GM12874 (cell line): ENCODE data around the gene POLD2.

ENCODE experiments used
- TF ChIP-seq, protein P1 (sequence below): IDR thresholded peaks from 2 replicates; pipeline ENCODE4 v1.5.1; 2011; ENCODE audit warnings: low read depth, mild to moderate bottlenecking, control low read depth, low read length, moderate library complexity; ENCODE audit not compliant: insufficient read depth

The POLD2 gene

DNA sequence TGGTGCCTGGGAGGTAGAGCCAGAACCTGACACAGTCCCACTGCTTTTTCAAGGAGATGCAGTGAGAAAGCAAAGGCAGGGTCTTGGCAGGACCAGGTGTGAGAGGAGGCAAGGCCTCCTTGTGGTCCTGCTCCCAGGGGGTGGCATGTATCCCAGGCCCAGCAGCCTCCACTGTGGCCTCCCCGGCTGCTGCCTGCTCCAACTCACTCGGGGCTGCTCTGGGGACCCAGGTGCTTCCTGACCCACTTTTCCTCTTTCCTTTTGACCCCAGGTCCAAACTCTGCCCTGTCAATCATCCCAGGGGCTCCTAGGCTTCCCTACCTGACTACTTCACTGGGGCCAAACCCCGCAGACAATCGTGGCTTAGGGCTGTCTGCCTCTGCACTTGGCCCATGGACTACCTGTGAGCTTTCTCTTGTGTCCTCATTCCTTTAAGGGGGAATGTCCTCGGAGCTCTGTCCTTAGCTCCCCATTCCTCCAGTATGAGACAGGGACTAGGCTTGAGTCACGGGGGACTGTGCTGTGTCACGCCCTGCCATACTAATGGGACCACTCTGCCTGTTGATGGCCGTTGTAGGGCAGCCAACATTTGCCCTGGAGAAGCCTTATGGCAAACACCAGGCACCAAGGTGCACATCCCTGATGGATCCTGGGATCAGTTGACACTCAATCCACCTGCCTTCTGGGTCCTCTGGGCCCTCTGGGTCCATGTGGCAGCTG is 20.3 kb downstream of the POLD2 start:
- TF ChIP-seq, protein P1, sequence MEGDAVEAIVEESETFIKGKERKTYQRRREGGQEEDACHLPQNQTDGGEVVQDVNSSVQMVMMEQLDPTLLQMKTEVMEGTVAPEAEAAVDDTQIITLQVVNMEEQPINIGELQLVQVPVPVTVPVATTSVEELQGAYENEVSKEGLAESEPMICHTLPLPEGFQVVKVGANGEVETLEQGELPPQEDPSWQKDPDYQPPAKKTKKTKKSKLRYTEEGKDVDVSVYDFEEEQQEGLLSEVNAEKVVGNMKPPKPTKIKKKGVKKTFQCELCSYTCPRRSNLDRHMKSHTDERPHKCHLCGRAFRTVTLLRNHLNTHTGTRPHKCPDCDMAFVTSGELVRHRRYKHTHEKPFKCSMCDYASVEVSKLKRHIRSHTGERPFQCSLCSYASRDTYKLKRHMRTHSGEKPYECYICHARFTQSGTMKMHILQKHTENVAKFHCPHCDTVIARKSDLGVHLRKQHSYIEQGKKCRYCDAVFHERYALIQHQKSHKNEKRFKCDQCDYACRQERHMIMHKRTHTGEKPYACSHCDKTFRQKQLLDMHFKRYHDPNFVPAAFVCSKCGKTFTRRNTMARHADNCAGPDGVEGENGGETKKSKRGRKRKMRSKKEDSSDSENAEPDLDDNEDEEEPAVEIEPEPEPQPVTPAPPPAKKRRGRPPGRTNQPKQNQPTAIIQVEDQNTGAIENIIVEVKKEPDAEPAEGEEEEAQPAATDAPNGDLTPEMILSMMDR: no peak

DNA sequence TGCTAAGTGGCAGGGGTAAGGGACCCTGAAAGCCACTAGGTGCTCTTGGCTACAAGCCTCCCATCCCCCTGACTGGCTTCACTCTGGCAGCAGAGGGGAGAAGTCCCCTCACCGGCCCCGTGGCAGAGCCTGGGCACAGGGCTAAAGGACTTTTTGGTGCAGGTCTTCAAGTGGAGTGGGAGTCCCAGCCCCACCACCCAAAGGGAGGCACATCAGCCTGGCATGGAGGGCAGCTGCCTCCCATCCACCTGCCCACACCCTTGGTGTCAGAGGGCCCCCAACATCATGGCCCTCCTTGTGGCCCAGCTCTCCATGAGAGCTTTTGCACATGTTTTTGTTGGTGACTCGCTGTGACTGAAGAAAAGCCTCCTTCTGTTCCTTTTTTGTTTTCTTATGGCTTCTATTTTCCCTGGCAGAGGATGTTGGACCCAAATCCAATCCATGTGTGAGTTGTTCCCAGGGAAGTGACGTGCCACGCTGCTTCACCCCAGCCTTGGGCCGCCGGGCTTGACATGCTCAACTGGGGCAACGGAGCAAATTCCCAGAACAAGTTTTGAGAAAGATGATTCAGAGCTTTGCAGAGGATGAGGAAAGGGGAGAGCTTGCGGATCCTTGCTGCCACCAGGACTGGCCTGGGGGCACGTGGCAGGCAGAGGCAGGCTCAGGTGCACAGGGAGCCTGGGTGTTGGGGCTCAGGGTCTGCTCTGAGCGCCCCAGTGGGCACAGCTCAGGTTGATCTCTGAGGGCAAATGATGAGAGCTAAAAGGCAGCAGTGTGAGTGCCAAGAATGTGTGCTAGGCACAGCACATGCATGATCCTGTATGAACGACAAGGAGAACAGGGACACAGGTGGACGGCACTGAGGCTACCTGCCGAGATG is 21.1 kb downstream of the POLD2 start:
- TF ChIP-seq, protein P1: no peak

DNA sequence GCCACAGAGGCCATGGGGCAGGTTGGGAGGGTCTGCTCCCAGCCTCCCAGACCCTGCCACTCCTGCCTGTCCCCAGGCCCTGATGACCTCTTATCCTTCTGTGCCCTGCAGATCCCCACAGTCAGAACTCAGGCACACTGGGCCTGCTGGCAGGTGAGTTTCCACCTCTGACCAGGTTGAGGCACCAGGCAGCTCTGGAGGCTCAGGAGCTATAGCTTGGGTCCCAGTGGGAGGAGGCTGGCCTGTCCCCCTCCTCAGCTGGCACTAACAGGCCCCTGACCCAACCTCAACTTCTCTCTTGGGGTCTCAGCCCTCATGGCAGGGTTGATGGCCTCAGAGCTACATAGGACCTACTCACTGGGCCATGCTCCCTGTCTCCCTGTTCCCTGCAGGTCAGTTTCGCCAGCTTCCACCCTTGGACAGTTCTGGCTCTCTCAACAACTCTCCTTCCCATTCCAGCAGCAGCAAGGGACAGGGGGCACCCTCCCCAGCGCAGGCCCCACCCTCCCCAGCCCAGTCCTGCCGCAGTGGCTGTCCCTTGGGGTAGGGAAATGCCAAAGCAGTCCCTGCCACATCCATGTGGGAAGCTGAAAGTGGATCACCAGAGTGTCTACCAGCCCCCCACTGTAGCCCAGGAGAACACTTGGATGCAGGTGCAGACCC is 21.9 kb downstream of the POLD2 start:
- TF ChIP-seq, protein P1: no peak

DNA sequence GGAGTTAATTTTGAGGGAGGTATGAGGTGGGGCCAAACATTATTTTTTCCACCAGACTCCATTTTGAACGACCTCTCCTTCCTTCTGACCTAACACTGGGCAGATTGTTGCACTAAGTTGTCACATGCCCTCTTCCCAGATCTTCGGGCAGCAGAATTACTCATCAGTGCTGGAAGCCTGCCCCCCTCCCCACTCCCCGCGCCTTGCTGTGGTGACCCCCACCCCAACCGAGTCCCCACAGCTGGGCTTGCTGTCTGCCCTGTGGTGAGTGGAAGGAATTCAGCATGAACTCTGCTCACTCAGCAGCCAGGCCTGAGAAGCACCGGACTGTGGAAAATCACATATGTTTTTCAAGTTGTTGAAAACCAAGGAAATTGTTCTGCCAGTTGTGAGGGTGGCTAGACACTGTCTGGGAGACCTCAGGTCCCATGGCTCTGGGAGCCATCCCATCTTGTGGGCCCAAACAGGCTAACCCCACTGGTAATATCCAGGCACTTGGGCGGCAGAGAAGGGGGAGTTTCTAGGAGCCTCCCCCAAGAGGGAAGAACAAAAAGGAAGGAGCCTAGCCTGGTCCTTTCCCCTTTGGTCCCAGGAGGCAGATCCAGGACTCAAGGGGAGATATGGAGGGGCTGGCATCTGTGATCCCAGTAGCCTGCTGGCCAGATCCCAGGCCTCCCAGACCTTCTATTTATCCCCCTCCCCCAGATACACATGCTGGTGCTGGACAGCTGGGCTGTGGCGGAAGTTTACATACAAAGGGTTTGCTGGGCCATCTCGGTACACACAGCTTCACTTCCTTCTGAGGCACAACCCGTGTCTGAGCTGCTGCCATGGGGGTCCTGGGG is 22.7 kb downstream of the POLD2 start:
- TF ChIP-seq, protein P1: no peak

DNA sequence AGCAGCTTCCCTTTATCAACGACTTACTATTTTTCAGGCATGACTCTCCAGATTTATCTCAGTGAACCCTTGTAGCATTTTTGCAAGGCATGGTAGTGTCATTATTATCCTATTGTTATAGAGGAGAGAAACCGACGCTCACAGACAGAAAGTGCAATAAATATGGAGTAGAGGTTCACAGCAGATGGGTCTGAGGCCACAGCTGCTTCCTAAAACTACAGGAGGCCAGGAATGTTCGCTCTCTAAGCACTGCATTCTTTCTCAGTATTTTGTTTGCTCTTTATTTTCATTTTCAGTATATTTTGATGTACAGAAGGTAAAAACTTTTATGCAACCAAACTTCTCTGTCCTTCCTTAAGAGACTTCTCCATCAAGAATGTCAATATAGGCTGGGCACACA is 23.7 kb downstream of the POLD2 start:
- TF ChIP-seq, protein P1: no peak

DNA sequence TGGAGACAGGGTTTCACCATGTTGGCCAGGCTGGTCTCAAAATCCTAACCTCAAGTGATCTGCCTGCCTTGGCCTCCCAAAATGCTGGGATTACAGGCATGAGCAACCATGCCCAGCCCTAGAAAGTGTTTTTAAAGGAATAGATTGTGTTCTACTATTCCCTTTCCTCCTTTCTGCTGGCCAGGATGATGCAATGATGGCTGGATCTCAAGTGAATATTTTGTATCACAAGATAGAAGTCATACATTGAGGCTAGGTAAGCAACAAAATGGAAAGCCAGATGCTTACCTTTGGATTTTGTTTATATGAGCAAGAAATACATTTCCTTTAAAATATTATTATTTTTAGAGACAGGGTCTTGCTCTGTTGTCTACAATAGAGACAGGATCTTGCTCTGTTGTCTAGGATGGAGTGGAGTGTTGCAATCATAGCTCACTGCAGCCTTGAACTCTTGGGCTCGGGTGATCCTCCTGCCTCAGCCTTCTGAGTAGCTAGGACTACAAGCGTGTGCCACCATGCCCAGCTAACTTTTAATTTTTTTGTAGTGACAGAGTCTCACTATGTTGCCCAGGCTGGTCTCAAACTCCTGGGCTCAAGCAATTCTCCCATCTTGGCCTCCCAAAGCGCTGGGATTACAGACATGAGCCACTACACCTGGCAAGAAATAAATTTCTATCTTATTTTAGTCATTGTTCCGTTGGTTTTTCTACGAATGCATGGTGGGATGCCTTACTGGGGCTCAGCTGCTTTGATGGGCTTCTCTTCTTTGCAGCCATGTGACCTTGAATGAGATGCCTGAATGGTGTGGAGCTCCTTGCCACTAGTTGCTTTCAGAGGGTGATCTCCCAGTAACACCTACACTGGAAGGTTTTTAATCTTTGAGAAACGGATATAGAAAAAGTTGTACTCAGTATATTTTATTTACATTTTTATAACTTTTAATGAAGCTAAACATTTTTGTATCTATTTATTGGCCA is 25.0 kb downstream of the POLD2 start:
- TF ChIP-seq, protein P1: no peak
